ENCODE data around the gene ZNF283.
"Not testable (repeated sequence)": the region's sequence is repeated elsewhere in the genome, so short reads cannot be mapped to it uniquely, and the experiment has no call there.

Gene ZNF283

DNA sequence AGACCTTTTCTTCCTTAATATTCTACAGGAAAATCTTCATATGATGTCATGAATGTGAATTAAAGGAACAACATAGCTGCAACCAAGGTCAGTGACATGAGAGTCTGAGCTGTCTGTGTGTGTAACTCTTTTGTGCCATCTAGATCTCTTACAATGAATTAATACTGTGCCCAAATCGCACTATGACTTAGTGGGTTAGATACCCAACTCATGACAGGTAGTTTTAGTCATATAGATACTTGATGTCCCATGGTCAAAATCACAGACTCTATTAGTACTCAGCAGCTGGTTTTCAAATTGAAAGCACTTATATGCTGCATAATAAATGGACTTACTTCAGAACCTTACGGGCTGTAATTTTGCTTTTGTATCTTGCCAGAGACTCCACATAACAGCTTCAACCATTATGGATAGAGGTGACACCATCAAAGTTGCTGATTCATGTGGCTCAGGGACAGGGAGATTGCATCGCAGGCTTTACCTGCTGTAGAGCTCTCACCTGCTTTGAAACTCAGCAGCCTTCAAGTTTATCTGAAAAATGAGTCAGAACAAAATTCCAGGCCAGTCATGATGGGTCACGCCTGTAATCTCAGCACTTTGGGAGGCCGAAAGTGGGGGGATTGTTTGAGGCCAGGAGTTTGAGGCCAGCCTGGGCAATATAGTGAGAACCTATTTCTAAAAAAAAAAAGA, 12.3 kb upstream of the ZNF283 start:
- TF ChIP-seq, protein P1, sequence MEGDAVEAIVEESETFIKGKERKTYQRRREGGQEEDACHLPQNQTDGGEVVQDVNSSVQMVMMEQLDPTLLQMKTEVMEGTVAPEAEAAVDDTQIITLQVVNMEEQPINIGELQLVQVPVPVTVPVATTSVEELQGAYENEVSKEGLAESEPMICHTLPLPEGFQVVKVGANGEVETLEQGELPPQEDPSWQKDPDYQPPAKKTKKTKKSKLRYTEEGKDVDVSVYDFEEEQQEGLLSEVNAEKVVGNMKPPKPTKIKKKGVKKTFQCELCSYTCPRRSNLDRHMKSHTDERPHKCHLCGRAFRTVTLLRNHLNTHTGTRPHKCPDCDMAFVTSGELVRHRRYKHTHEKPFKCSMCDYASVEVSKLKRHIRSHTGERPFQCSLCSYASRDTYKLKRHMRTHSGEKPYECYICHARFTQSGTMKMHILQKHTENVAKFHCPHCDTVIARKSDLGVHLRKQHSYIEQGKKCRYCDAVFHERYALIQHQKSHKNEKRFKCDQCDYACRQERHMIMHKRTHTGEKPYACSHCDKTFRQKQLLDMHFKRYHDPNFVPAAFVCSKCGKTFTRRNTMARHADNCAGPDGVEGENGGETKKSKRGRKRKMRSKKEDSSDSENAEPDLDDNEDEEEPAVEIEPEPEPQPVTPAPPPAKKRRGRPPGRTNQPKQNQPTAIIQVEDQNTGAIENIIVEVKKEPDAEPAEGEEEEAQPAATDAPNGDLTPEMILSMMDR (conservative IDR thresholded peaks at IDR 0.05), result no peak

DNA sequence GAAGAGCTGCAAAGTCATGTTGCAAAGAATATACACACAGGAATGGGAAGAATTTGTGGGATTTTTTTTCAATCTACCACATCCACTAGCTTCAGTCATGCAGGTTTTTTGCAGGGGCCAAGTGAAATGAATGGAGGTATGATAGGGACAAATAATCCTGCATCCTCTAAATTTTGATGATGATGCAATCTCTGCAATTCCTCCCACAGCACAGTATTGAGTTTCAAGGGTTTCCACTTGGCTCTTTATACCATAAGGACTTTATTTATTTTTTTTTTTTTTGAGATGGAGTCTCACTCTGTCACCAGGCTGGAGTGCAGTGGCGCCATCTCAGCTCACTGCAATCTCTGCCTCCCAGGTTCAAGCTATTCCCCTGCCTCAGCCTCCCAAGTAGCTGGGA, 9.7 kb upstream of the ZNF283 start:
- not testable (repeated sequence) for H3K27ac ChIP-seq

More for the DNA sequence above, 12.3 kb upstream of the ZNF283 start:
- H3K27ac ChIP-seq, result no peak overlapping the region

DNA sequence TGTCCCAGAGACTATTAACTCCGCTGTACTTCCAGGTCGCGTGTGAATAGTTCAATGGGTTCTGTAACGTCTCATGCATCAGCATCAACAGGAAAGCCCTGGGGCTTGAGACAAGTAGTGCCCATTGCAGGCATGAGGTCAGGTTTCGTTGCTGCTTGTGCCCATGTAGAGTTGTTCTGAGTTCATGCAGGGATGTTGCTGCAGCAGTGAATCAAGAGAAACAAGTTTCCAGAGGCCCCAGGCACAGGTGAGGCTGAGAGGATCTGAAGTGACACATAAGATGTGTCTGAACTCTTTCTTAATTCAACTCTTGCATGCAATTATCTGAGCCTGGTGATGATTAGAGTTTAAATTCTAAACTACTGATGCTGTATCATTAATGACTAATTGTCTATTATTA, 8.6 kb upstream of the ZNF283 start:
- H3K27ac ChIP-seq, result no peak overlapping the region
- TF ChIP-seq, protein P1 (conservative IDR thresholded peaks at IDR 0.05), result no peak

DNA sequence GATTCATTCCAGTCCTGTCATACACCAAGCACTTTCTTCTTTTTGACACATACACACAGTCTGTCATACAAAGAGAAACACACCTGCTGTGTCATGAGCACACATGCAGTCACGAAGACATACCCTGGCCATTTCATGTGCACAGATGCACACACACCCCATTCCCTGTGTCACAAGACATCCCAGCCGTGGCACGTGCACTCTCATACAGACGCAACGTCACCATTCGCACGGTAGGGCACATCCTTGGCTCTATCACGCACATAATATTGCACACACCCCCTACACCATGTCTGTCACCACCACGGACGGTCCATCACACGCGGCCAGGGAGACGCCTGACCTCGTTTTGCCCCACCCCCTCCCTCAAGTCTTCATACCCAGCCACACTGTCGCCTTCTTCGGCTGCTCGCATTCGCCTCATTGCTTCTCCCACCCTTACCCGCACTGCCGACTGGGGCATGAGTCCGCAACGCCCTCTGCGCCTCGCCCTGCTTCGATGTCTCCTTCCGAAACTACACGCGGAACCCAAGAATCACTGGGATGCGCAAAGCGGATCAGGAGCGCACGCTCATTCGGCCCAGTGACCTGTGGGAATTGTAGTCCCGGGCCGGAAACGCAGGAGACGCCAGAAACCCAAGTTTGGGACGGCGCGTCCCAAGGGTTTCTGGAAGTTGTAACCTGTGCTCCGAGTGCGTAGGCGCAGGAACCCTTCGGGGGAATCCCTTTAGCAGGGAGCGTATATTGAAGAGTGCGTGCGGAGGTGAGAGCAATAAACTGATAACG, 6.8 kb upstream of the ZNF283 start:
- no peak overlapping the region for H3K27ac ChIP-seq
- TF ChIP-seq, protein P1 (conservative IDR thresholded peaks at IDR 0.05), result no peak

DNA sequence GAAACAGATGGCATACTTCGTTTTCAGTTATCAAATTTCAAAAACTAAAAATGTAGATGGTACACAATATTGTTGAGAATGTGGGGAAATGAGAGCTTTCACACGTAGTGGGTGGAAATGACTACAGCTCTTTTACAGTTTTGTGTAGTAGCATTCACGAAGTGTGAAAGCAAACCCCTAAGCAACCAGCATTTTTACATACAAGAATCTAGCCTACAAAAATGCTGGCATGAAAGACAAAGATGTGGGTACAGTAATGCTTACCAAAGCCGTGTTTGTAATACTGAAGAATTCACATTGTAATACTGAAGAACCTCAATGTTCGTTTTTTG, 6.3 kb upstream of the ZNF283 start:
- TF ChIP-seq, protein P1 (conservative IDR thresholded peaks at IDR 0.05), result no peak

DNA sequence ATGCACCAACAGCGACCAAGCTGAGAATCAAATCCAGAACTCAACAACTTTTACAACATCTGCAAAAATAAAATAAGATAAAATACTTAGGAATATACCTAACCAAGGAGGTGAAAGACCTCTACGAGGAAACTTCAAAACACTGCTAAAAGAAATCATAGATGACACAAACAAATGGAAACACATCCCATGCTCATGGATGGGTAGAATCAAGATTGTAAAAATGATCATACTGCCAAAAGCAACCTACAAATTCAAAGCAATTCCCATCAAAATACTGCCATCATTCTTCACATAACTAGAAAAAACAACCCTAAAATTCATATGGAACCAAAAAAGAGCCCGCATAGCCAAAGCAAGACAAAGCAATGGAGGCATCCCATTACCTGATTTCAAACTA, 3.3 kb upstream of the ZNF283 start:
- not testable (repeated sequence) for H3K27ac ChIP-seq

More for the DNA sequence above, 6.3 kb upstream of the ZNF283 start:
- no peak overlapping the region for H3K27ac ChIP-seq

DNA sequence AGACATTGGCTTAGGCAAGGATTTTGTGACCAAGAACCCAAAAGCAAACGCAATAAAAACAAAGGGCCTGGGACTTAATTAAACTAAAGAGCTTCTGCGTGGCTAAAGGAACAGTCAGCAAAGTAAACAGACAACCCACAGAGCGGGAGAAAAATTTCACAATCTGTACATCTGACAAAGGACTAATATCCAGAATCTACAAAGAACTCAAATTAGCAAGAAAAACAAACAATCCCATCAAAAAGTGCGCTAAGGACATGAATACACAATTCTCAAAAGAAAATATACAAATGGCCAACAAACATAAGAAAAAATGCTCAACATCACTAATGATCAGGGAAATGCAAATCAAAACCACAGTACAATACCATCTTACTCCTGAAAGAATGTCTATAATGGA, 2.5 kb upstream of the ZNF283 start:
- not testable (repeated sequence) for H3K27ac ChIP-seq

DNA sequence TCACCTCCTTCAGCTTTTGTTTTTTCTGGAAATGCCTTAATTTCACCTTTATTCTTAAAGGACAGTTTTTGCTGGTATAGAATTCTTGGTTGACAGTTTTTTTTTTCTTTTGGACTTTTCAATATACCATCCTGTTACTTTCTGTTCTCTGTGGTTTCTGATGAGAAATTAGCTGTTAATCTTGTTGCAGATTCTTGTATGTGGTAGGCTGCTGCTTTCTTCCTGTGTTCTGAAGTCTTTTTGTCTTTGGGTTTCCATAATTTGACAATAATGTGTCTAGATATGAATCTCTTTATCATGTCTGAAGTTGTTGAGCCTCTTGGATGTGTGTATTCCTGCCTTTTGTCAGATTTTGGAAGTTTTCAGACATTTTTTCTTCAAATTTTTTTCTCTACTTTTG, 12.0 kb downstream of the ZNF283 start:
- TF ChIP-seq, protein P1 (conservative IDR thresholded peaks at IDR 0.05), result no peak
- H3K27ac ChIP-seq, result no peak overlapping the region

DNA sequence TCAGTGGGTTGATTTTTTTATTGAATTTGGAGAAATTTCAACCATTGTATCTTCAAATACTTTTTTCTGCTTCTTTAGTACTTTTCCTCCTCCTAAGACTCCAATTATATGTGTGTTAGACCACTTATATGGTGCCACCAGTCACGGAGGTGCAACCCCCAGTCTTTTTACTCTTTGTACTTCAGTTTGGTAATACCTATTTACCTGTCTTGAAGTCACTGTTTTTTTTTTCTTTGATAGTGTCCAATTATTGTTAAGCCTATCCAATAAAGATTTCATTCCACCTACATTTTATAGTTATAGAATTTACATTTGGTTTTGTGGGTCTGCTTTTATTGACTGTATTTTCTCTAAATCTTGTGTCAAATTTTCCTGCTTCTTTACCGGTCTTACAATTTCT, 14.9 kb downstream of the ZNF283 start:
- H3K27ac ChIP-seq, result no peak overlapping the region
- TF ChIP-seq, protein P1 (conservative IDR thresholded peaks at IDR 0.05), result no peak

All from VCaP (cell line).